GM19324 (cell line): ENCODE measurements around the gene KCNJ15.
"Not testable (repeated sequence)": the region's sequence is repeated elsewhere in the genome, so short reads cannot be mapped to it uniquely, and the experiment has no call there.

ENCODE experiments used
- ATAC-seq: cut with Tn5 transposase; IDR thresholded peaks from one replicate; pipeline ENCODE4 v1.9.1; 2021; ENCODE audit warnings: mild to moderate bottlenecking, moderate library complexity; ENCODE audit not compliant: unreplicated experiment, low FRiP score

Gene KCNJ15

DNA sequence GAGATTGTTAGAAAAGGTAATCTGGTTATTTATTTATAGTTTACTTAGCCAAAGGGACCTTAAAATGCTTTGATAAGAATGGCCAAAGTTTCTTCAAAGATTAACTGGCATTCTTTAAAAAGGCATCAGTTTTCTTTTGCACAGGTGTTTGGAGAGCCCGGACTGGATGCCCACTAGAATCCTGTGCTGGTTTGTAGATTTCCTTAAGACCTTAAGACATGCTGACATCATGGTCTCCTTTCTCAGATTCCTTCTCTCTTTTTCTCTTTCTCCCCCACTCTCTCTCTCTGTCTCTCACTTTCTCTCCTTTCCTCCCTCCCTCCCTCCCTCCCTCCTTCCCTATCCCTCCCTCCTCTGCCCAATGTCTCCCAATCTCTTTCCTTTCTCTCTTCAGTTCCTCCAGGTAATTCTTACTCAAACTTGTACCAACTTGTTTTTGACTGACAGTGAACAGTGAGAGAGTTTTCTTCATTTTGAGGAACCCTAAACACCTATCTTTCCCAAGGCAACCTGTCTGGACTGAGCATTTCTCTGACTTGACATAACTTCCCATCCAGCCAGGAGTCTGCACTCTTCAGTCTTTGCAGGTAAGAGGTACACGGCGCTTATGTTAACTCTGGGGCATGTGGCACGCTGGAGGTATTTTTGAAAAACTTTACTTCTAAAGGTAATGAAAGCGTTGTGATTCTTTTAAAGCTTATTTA, at the start of gene KCNJ15:
TSS of gene KCNJ15 (plus strand) at position 393 of the 704 bp plus-strand sequence. CDS start 42,271 bp downstream, outside the sequence.
- no peak for ATAC-seq

DNA sequence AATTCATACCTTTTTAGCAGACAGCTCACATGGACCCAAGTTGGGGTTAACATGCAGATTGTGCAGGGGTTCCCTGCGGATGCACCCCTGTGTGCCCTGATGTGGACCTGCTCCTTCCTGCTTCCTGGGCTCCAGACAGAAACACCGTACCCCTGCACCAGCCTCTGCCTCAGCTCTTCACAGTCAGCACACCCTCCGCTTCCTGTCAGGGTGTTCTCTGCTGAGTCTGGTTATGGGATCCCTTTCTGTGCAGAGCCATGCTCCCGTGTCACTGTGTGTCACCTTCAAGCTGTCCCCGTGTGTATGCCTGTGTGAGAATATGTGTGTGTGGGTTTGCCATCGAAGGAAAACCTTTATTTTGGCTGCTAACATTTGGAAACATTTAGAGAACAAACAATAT, 48.7 kb upstream of the KCNJ15 start:
- ATAC-seq = no peak

DNA sequence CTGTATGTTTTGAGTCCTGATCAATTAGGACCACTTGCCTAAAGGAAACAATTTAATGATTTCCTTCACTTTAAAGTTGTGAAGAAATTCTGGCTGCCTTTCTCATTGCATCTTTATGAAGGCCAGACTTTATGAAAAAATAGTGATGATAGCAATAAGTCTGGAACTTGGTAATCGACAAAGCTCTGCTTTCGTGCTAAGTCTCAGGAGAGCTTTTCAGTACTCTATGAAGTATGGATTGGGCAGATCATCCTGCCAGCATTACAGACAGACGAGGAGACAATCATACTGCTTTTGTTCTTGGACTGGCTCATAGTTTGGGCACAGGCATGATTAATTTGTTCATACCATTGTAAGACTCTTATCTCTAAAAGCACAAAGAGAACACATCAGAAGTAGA, 45.5 kb upstream of the KCNJ15 start:
- no peak for ATAC-seq

DNA sequence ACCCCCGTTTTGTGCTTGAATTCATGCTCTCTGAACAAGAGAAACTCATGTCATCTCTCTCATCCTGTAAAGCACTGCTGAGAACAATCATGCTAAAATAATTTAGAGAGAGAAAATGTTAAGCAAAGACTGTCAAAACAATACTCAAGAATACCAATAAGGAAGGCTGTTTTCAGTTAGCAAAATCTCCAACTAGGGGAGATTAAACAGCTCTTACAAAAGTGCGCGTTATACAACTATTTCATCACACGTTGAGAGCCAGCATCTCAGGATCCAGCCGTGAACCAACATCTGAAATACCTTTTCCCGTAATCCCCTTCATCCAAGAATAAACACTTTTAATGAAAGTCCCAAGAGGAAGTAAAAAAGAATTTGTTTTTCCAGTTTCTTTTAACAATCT, 44.1 kb upstream of the KCNJ15 start:
- ATAC-seq = no peak

DNA sequence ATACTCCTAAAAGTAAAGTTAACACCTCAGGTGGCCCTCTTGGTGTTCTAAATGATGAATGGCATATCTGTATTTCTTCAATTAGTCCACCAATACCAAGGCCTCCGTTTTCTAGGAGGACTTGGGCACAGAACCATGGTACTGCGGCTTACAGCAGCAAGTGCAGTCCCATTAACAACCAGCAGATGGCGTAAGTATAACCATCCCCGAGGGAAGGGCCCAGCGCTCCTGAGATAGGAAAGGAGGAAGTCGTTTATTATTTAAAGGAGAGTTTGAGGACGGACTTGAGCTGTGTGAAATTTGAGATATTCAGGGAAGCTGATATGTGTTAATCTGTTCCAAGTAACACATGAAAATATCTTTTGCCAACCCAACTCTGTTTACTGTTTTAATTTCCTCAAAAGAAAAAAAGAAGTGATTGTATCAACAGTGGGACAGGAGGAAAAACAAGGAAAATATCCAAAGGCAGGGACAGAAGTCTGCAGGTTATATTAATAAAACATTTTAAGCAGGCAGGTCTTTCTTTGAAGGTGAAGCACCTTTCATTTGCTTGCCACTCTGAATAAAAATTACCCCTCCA, 37.7 kb upstream of the KCNJ15 start:
- ATAC-seq = no peak

DNA sequence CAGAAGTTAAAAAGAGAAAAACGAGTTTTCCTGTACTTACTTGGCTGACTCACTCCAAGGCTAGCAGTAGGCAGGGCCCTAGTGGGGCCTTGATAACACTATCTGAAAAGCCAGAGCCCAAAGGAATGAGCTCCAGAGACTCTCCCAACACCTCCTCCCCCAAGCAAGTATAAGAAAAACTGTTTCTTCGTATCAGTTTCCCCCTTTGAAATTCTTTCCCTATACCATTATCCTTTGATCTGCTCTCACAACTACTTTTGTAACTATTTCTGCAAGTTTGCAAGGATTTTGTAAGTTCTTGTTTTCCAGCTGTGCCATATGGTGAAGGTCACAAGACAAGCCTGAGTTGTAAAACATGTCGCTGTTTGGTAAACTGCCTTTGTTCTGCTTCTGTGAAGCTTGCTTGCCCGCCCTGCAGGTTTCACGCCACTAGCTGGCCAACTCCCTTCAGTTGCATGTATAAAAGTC, 36.5 kb upstream of the KCNJ15 start:
- no peak for ATAC-seq

DNA sequence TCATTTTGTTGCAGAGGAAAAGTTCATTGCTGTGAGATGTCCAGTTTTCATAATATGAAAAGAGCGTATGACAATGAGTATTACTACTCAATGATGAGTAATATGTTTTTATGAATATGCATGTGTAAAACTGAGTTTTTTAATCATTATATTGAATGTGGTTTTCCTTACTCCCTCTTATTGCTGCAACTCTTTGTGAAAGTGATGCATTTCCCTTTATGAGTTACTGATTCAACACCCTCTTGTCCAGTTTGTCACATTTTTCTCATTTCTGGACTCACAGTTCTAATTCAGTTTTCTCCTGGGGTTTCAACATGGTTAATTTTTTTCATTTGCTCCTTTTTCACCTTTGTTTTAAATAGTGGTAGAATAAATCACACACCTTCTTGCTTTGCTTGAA, 35.2 kb upstream of the KCNJ15 start:
- no peak for ATAC-seq

DNA sequence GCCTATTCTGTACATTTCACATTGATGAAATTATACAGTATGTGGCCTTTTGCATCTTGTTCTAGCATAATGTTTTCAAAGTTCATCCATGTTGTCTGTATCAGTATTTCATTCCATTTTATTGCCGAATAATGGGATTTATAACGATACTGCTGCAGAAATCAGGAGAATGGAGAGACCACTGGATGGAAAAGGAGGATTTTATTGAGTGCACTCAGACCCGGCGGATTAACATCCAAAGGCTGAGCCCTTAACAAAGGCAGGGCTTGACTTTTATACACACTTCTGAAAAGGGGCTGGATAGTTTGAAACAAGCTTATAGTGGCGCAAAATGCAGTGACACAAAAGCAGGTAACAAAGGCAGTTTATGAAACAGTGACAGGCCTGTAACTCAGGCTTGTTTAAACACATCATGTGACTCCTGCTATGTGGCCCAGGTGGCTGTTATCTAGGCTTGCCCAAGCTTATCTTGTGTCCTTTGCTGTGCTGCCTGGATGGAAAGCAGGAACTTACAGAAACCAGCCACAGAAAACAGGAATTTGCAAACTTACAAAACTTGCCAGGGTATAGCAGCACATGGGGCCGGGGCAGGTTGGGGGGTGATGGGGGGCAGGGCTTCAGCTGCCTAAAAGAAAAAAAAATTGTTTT, 32.8 kb upstream of the KCNJ15 start:
- no peak for ATAC-seq

DNA sequence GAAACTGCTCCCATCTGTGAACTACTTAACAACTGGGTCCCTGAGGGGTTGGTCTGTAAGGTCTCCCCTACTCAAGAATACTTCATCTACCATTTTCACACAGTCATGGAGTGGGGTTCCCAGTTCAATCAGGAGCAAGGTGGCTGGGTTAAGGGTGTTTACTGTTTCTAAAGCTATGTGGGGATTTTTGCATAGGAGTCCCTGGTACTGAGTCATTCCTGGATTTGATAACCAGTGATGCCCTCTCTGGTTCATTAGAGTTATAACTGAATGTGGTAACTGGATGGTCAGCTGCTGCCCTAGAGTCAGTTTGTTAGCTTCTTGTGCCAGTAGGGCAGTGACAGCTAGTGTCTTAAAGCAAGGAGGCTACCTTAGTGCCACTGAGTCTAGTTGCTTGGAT, 29.4 kb upstream of the KCNJ15 start:
- ATAC-seq = no peak

DNA sequence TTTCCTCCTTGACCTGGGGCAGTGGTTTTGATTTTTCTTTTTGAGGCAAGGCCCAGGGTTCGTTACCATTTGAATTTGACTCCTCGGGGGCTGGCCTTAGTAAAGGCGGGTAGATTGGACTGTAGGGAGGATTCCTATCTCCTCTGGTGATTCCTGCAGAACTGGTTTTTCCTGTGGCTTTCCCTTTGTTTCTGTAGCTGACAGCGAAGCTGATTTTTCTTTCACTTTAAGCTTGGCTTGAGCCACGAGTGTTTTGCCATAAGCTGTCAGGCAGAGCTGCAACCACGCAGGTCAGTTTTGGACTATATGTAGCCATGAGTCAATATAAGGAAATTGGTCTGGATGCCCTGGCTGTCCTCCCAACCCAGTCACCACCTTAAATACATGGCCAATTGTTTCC, 28.7 kb upstream of the KCNJ15 start:
- no peak for ATAC-seq

DNA sequence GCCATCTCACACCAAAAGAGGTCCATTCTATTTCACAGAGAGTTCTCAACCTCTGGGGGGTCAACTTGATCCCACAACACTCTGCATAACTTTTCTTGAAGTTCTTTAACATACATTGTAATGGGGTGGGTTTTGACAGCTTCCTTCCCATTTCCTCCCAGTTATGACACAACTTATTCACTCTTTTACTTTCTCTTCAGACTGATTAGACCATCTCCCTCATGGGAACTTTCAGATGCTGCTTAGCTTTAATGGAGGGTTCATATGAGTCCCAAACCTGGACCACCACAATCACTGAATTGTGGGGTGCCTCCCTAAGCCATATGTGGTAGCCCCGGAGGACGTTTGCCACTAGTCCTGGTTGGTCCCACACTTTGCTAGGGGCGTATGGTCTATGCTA, 28.3 kb upstream of the KCNJ15 start:
- no peak for ATAC-seq

DNA sequence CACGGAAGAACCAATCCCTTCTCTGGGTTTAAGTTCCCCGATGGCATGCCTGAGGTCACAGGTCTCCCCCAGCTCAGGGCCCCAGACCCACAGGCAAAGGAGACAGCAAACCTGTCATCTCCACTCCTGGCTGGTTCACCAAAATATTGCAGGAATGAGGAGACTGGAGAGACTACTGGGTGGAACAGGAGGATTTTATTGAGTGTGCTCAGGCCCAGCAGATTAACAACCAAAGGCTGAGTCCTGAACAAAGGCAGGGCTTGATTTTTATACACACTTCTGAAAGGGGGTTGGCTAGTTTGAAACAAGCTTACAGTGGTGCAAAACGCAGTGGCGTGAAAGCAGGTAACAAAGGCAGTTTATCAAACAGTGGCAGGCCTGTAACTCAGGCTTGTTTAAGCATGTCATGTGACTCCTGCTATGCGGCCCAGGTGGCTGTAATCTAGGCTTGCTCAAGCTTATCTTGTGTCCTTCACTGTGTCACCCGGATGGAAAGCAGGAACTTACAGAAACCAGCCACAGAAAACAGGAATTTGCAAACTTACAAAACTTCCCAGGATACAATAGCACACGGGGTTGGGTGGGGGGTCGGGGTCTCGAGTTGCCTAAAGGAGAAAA, 27.4 kb upstream of the KCNJ15 start:
- ATAC-seq = no peak

DNA sequence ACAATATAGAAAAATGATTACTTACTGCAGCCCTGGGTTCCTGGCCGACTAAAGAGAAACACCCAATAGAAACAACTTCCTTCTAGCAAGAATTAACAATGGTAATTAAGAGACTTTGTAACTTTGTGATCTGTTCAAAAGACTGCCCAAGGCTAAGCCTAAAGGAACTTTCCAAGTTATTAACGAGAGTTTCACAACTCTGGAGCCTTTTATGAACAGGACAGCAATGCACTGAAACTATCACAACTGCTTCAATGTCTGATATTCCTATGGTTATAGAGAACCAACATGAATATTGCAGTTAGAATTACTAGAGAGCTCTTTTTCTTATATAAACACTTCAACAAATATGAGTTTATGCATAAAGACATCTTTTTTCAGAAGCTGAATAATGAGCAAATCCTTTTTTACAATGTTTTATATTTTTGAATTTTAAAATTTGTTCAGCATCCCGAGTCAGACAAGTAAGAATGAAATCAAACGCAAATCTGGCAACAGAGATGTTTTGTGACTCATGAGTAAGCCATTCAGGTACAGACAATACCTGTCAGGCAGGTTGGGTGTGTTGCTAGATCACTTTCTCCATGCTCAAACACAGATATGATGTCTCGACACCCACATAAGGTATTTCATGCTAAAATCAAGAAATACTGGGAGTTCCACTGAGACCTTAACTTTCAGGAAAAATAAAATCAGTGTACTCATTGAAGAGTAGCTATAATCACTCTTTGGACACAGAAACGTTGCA, 22.2 kb upstream of the KCNJ15 start:
- no peak for ATAC-seq

DNA sequence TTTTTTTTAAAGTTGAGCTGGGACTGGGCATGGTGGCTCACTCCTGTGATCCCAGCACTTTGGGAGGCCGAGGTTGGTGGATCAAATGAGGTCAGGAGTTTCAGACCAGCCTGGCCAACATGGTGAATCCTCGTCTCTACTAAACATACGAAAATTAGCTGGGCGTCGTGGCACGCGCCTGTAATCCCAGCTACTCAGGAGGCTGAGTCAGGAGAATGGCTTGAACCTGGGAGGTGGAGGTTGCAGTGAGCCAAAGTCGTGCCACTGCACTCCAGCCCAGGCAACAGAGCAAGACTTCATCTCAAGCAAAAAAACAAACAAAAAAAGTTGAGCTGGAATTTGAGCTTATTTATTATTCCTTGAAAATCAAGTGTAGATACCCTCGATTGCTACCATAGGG, 21.5 kb upstream of the KCNJ15 start:
- not testable (repeated sequence) for ATAC-seq

DNA sequence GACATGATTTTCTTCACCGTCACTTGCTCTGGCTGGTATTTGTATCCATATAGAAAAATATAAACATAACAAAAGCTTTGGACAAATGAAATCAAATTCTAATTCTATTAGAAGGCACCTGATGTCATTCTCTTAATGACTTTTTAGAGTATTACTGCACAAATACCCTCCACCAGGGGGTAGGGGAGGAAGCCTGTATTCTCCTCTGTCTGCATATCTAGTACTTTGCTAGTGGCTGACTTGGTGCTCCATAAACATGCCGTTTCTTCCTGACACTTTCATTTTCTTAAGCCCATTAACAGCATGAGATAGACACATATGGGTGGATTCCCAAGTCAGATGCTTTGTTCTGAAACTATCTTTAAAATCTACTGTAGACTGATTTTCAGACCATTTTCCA, 20.6 kb upstream of the KCNJ15 start:
- no peak for ATAC-seq

DNA sequence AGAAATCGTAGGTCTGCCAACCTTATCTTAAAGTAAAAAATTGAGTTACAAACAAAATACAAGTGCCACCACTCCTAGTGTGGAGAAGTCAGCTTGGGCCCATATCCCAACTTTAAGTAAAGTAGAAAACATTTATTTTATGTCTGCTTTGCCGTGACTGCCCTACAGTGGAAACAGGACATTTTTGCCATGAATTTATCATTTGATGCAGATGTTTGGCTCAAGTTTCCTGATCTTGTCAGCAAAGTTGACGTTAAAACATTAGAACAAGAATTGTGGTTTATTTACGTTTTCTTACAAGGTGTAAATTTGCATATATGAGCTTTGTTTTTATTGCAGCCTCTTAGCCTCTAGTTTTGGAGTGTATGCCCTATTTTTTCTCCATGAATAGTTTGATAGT, 17.1 kb upstream of the KCNJ15 start:
- no peak for ATAC-seq

DNA sequence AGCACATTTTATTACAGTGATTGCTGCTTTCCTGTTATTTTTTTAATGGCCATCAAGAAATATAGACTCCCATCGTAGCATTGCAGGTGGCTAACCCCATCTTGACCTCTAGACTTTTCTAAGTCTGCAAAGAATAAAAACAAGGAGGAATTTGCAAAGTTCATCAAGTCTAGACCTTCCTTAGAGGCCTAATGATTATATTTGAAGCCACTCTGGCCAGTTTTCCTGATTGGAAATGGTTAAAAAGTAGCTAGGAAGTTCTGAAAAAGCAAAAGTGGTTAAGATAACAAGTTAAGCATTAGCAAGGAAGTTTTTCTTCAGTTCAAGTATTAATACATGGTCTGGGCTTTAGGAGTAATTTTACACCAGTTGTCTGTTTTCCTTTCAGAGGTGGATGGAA, 16.7 kb upstream of the KCNJ15 start:
- no peak for ATAC-seq

DNA sequence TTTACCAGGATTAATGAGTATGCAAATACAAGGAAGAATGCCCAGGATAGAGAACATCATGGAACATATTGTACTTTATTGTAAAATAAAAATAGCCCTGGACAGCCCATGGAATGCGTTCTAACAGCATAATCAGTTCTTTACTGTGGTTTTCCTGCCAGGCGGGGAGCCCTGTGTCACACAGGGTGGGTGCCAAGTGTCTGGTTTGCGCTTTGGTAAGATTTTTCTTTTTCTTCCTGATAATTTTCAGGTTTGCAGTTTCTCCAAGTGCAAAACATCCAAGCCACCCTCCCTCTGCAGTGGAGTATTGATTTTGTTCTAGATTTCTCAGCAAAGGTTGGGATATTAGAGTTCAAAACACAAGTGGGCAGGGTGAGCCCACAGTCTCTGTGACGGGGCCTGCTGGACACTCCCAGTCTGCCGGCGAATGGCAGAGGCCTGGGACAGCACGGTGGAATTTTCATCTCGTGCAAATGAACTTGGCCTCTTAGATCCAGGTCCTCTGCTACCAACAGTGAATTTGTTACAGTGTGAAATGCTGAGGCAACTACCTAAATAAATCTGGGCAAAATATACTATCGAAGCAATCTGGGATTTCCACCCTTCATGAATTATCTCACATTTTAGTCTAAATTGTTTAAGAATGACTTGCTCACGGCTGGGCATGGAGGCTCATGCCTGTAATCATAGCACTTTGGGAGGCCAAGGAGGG, 15.6 kb upstream of the KCNJ15 start:
- ATAC-seq = no peak

DNA sequence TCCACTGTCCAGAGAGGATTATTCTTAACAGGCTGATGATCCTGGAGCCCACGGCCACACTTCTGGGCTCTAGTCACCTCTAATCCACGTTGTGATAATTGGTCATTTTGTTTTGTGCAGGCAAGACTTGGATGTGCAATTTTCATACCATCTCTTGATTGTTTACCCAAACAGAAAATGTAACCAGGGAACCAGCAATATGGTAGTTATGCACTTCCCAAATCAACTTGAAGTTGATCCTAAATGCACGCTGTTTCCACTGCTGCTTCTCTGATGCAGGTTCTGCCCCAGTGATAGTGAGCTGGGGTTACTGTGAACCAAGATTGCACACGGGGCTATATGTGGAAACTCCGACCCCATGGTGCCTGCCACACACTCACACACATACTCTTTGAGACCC, 14.7 kb upstream of the KCNJ15 start:
- no peak for ATAC-seq

DNA sequence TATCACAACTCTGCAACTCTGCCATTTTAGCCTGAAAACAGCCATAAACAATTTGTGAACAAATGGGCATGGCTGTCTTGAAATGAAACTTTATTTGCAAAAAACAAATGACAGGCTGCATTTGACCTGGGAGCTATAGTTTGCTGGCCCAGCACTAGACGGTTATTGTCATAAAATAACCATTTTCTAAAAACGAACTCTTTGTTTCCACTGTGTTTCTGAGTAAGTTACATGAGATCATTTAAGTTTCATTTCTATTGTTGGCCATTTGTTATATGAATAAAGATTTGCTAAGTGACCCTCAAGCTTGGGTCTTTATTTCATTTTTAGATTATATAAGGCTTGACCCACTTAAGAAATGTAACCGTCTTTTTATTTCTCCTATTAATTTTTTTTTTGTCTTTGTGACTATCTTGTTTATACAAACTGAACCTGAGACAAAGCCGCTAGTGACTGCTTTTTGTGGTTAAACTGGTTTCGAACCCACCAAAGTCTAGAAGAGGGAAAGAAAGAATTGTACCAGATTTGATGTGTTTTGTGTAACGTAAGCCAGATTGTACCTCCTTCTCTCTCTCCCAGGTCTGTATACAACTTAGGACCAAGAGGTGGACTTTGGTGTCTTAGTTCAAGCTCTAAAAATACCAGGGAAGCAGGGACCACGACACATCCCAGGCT, 12.9 kb upstream of the KCNJ15 start:
- no peak for ATAC-seq
